Mononuclear cell (primary cell): ENCODE measurements around the gene PDZRN4. TPM values are rescaled to one million over a fixed set of nuclear protein-coding genes. Genes with fewer than 3 reads are reported as not detected.
"Not testable (repeated sequence)": the region's sequence is repeated elsewhere in the genome, so short reads cannot be mapped to it uniquely, and the experiment has no call there.

Source experiments
- H3K27me3 ChIP-seq: 2 replicates; pipeline ENCODE4 v1.6.0; 2011; ENCODE audit warnings: low read length, control low read depth; ENCODE audit not compliant: insufficient read depth
- H3K4me1 ChIP-seq: 2 replicates; pipeline ENCODE4 v1.5.1; 2011; ENCODE audit warnings: mild to moderate bottlenecking, low read length, control low read depth; ENCODE audit not compliant: insufficient read depth
- H3K4me3 ChIP-seq: 2 replicates; pipeline ENCODE4 v1.5.1; 2011; ENCODE audit warnings: mild to moderate bottlenecking, low read length, moderate library complexity
- H3K9me3 ChIP-seq: 2 replicates; pipeline ENCODE4 v1.5.1; 2011; ENCODE audit warnings: low read depth, mild to moderate bottlenecking, control low read depth, low read length
- total RNA-seq: library from RNA; depleted of rRNA; stranded (reverse); fragments of >200 nt; gene quantifications from one replicate; pipeline ENCODE4 v1.2.3, GENCODE V29; 2012

The PDZRN4 gene
- not detected for total RNA-seq

DNA sequence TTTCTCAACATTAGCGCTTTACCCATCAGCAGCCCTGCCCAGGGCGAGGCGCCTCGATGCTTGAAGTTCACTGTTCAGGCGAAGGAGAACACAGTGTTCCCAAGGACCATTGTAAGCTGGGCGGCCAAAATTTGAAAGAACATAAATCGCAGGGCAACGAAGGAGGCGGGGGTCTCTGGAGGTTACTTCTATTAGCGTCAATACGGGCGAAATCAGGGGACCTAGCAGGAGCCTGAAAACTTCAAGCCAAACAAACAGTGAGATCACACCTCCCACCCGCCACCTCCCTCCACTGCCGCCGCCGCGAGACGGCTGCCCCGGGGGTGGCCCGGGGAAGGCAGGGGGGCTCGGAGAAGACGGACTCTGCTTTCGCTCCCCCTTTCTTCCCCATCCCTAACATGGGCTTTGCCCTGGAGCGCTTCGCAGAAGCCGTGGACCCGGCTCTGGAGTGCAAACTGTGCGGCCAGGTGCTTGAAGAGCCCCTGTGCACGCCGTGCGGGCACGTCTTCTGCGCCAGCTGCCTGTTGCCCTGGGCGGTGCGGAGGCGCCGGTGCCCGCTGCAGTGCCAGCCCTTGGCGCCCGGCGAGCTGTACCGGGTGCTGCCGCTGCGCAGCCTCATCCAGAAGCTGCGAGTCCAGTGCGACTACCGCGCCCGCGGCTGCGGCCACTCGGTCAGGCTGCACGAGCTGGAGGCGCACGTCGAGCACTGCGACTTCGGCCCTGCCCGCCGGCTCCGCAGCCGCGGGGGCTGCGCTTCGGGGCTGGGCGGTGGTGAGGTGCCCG is at the start of gene PDZRN4:
Gene PDZRN4 (plus strand): TSS at position 263 of the 783 bp plus-strand sequence.
- Histone ChIP-seq H3K4me3 (no peak within 1 kb of the TSS), H3K9me3 (no peaks in the 10 kb centered on the region), H3K27me3 (peaks cover 45% of the 10 kb centered on the region)

DNA sequence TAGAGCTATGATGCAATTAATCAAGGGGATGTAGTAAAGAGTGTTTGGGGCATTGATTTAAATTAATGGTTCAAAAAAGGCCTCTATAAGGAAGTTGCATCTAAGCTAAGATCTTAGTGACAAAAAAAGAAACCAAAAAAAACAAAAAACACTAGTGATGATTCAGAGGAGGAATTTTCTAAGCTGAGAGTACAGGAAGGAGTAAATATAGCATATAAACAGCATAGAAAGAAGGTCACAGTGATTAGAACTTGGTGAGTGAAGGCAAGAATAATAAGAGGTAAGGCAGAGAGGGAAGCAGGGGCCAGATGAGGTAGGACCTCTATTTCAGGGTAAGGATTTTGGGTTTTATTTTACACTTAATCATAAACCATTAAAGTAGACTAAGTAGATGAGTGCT is 48.0 kb upstream of the PDZRN4 start:
- Histone ChIP-seq H3K9me3 (no peaks in the 10 kb centered on the region), H3K4me1 (no peaks in the 10 kb centered on the region), H3K27me3 (no peaks in the 10 kb centered on the region), H3K4me3 (no peak overlapping the region)

More for the DNA sequence above, at the start of gene PDZRN4:
- H3K4me1 ChIP-seq = peaks cover 9% of the 10 kb centered on the region

DNA sequence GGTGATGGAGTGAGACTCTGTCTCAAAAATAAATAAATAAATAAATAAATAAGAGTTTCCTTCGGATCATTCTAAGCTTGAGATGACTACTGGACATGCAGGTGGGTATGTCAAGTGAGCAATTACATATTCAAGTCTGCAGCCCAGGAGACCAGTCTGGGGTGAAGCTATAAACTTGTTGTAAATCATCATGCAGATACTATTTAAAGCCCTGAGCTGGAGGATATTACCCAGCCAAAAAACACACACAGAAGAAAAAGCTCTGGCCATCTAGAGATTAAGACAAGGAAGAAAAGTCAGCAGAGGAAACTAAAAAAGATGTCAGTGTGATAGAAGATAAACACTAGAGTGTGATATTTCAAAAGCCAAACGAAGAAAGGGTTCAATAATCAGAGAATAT is 47.0 kb upstream of the PDZRN4 start:
- no peaks in the 10 kb centered on the region for H3K4me1 ChIP-seq
- H3K4me3 ChIP-seq = no peak overlapping the region
- H3K27me3 ChIP-seq = no peaks in the 10 kb centered on the region
- H3K9me3 ChIP-seq = no peaks in the 10 kb centered on the region

DNA sequence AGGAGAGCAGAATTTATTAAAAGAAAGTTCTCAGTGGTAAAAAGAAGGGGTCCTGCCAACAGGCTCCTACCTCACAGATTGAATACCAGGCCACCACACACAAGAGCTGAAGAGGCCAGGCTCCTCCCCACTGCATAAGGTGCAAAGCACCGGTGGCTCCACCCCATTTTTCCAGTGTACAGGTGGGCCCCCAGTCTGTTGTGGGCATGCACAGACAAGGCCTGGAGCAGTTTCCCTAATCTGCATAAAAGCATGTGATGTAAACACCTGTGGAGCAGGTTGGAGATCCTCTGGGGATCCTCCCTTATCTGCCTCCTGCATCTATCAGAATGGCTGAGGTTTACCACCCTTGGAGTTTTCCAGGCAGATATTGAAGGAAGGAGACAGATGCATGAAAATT is 45.7 kb upstream of the PDZRN4 start:
- Histone ChIP-seq H3K4me1 (no peaks in the 10 kb centered on the region), H3K27me3 (no peaks in the 10 kb centered on the region), H3K4me3 (no peak overlapping the region), H3K9me3 (no peaks in the 10 kb centered on the region)

DNA sequence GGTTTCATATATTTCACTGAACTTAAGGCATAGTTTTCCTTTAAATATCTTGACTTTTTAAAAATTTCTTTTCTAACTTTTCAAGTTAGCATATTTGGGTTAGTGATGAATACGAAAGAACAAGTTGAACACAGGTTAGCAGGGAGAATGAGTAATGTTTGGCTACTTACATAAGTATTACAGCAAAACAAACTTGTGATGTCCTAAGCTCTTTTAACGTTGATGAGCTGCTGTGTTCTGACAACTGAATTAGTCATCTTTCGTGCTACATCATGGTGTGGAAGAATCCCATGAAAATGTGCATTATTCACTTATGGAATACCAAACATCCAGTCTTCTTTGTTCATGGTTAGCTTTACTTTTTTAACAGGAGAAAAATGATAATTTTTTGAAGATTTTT is 36.3 kb upstream of the PDZRN4 start:
- no peaks in the 10 kb centered on the region for H3K9me3 ChIP-seq
- H3K4me1 ChIP-seq = no peaks in the 10 kb centered on the region
- H3K4me3 ChIP-seq = no peak overlapping the region
- H3K27me3 ChIP-seq = no peaks in the 10 kb centered on the region

DNA sequence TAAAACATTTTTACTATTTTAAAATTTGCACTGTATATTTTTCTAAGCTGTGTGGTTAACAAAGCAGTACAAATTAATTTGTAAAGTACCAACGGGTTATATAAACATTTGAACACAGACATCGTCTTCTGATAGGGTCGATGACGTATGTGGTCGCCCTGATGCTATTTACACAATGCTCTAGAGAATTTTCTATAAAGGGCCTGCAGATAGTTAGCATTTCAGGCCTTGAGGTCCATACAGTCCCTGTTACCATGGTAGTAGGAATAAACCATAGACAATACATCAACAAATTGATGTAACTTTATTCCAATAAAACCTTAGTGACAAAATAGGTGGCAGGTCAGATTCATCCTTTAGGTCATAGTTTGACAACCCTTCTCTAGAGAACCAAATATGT is 25.7 kb upstream of the PDZRN4 start:
- no peak overlapping the region for H3K4me3 ChIP-seq
- H3K9me3 ChIP-seq = no peaks in the 10 kb centered on the region

DNA sequence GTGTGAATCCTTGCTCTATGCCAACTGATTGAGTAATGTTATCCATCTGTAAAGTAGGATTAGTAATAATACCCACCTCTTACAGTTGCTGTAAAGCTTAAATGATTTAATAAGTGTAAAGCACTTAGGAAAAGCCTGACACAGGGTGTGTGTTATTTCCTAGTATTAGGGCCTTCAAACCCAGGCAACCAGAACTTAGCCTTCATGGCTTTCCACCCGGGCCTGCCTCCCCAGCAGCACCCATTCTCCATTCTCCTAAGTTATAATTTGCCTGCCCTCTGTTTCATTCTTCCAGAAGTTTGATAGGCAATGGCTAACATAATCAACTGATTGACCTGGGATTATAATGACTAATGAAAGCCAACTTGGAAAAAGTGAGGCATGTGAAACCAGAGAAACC is 20.4 kb upstream of the PDZRN4 start:
- H3K4me1 ChIP-seq = no peaks in the 10 kb centered on the region
- no peaks in the 10 kb centered on the region for H3K9me3 ChIP-seq
- H3K27me3 ChIP-seq = no peaks in the 10 kb centered on the region
- no peak overlapping the region for H3K4me3 ChIP-seq

More for the DNA sequence above, 25.7 kb upstream of the PDZRN4 start:
- Histone ChIP-seq H3K27me3 (no peaks in the 10 kb centered on the region), H3K4me1 (no peaks in the 10 kb centered on the region)

DNA sequence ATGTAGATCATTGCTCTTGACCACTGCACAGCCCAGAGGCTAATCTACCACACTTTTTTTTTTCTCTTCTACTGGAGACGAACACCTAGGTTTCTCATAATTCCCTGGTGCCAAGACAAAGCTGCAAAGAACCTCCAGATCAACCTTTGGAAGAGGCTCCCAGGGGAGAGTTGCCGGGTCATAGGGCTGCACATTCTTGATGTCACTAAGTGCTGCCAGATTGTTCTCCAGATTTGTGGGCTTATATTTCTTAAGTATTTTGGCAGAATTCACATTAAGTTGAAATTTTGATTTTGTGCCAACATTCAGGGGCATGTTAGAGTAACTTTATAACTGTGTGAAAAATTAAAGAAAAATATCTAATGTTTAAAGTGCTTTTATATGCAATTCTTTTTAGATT is 13.5 kb upstream of the PDZRN4 start:
- no peaks in the 10 kb centered on the region for H3K27me3 ChIP-seq
- H3K9me3 ChIP-seq = no peaks in the 10 kb centered on the region
- H3K4me1 ChIP-seq = no peaks in the 10 kb centered on the region
- H3K4me3 ChIP-seq = no peak overlapping the region

DNA sequence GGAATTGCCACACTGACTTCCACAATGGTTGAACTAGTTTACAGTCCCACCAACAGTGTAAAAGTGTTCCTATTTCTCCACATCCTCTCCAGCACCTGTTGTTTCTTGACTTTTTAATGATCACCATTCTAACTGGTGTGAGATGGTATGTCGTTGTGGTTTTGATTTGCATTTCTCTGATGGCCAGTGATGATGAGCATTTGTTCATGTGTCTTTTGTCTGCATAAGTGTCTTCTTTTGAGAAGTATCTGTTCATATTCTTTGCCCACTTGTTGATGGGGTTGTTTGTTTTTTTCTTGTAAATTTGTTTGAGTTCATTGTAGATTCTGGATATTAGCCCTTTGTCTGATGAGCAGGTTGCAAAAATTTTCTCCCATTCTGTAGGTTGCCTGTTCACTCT is 8.6 kb upstream of the PDZRN4 start:
- H3K27me3 ChIP-seq, H3K4me1 ChIP-seq, H3K9me3 ChIP-seq: not testable (repeated sequence)

DNA sequence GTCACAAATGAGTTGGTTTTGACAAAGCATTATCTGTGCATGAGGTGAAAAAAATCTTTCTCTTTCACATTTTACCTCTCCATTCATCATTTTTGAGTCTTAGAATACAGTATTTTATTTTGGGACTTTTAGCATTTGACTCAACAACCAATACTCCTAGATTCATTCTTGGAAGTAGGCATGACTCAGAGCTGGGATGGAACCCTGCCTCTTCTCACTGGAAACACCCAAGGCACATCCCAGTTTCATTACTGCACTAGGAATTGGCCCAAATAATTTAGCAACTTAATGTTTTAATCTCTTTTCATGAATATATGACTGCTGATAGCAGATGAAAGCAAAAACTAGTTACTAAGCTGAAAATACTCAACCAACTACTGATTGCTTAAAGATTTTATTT is 3.3 kb upstream of the PDZRN4 start:
- H3K27me3 ChIP-seq = peaks cover 29% of the 10 kb centered on the region
- no peak overlapping the region for H3K4me3 ChIP-seq
- peaks cover 7% of the 10 kb centered on the region for H3K4me1 ChIP-seq
- H3K9me3 ChIP-seq = no peaks in the 10 kb centered on the region

More for the DNA sequence above, 8.6 kb upstream of the PDZRN4 start:
- H3K4me3 ChIP-seq = not testable (repeated sequence)

DNA sequence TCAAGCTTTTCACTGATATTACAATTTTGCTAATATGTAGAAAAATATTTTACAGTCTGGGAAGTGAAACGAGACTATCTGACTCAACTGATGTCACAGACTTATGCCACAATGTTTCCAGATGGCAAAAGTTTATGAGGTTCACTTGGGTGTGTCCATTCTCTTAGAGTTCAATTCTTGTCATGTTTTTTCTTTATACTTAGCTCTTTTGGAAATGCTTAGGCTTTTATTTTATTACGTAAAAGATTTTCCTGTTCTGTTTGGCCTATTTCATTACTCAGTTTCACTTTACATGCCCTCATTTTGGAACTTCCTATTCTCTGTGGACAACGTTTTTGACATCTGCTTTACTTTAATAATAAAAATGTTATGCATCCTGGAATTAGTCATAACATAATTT is 2.1 kb upstream of the PDZRN4 start:
- H3K4me1 ChIP-seq = peaks cover 9% of the 10 kb centered on the region
- no peak overlapping the region for H3K4me3 ChIP-seq
- no peaks in the 10 kb centered on the region for H3K9me3 ChIP-seq
- peaks cover 40% of the 10 kb centered on the region for H3K27me3 ChIP-seq

DNA sequence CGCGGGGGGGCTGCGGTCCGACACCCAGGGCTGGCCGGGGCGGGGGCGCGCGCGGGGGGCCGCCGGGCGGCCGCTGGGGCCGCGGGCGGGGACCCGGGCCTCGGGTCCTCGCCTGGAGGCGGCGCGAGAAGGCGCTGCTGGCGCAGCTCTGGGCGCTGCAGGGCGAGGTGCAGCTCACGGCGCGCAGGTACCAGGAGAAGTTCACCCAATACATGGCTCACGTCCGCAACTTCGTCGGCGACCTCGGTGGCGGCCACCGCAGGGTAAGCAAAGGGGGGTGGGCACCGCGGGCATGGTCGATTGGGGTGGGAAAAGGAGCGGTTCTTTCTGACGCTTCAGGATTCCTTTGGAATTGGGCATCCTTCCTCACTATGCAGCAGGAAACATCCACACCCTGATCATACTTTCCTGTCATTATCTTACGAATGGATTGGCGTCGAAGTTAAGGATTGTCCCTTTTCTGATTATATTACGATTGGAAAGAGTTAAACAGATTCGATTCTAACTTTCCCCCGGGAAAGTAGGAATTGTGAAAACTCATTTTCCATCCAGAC is 798 bp downstream of the PDZRN4 start:
- Histone ChIP-seq H3K4me1 (peaks cover 9% of the 10 kb centered on the region), H3K4me3 (no peak overlapping the region), H3K27me3 (peaks cover 45% of the 10 kb centered on the region), H3K9me3 (no peaks in the 10 kb centered on the region)

DNA sequence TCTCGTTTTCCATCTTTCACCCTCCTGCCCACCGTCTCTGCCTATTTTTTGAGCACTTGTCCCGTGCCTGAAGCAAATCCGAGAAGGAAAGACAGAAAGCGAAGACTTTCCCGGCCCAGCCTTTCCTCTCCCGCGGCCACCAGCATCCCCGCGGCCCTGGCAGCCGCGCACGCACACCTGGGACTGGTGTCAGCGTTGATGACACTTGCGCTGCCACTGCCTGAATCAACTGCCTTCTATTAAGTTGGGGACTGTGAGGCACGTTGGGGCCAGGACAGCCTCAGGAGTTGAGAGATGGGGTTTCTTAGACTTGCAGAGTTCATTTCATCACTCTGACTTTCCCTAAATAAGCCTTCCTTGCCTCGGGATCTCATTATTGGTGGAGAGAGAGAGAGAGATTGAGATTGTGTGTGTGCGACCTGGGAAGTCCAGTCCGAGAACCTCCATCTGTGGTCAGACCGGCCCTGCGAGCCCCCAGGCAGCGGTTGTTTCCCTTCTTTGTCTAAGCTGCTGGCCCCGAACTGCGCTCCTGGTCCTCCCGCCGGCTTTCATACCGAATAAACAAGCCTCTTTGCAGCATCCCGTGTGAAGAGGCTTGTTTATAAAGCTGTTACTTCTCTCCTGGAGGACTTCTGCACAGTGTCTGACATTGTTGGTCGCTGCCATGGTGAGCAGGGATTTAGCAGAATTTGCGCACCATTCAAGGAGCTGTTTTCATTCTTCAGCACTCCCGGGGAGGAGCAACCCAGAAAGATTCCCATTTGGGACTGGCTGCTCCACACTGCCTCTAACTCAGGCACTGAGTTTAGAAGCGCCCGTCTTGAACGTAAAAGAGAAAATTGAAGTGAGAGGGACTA is 1.5 kb downstream of the PDZRN4 start:
- H3K27me3 ChIP-seq = peaks cover 45% of the 10 kb centered on the region
- no peak overlapping the region for H3K4me3 ChIP-seq
- peaks cover 9% of the 10 kb centered on the region for H3K4me1 ChIP-seq
- H3K9me3 ChIP-seq = no peaks in the 10 kb centered on the region

DNA sequence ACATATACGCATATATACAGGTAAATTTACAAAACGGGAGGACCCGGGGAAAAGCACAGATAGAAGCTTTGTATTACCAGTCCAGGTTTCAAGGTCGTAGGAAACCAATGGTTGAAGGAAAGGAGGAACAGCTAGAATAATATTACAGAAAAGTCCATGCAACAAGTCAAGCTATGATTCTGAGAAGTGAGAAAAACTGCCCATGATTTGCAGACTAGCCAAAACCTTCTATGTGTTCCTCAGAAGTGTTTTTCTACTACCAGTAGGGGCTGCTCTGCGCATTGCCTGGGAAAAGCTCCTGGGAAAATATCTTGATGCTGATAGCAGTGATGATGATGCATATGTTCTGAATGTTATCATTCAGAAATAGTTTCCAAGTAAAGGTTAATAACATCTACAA is 2.2 kb downstream of the PDZRN4 start:
- Histone ChIP-seq H3K27me3 (peaks cover 45% of the 10 kb centered on the region), H3K9me3 (no peaks in the 10 kb centered on the region), H3K4me1 (peaks cover 9% of the 10 kb centered on the region), H3K4me3 (no peak overlapping the region)

DNA sequence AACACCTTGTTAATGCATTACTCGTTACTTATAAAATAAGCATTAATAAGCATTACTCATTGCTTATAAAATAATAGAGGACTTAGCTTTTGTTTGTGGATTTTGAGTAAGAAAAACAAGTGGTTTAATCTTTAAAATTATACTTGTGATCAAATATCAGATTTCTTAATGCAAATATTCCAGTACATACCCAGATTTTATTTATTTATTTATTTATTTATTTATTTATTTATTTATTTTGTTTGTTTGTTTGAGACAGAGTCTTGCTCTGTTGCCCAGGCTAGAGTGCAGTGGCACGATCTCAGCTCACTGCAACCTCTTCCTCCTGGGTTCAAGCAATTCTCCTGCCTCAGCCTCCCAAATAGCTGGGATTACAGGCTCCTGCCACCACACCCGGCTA is 3.4 kb downstream of the PDZRN4 start:
- H3K4me1 ChIP-seq, H3K9me3 ChIP-seq, H3K4me3 ChIP-seq: not testable (repeated sequence)
- H3K27me3 ChIP-seq = peaks cover 45% of the 10 kb centered on the region
